ENCODE data around the gene ENAH.
"Not testable (repeated sequence)": the region's sequence is repeated elsewhere in the genome, so short reads cannot be mapped to it uniquely, and the experiment has no call there.

ENAH gene

GRCh38 chr1:225652729-225653462 is at the start of gene ENAH:
ENAH (minus strand) TSS chr1:225653123; CDS start chr1:225652690, 433 bp downstream.
- TF ChIP-seq CTCF (IDR thresholded peaks at IDR 0.05; ENCODE audit: borderline replicate concordance, insufficient read depth, low read depth, low read length): no peak
- peak within 1 kb of the TSS; percentile 12 for H3K4me3 ChIP-seq (ENCODE audit: low read depth, low read length)

GRCh38 chr1:225700889-225701465 is 48.1 kb upstream of the ENAH start:
- no peak for TF ChIP-seq CTCF (IDR thresholded peaks at IDR 0.05; ENCODE audit: borderline replicate concordance, insufficient read depth, low read depth, low read length)
- no peak overlapping the region for H3K4me3 ChIP-seq (ENCODE audit: low read depth, low read length)

- H3K4me3 ChIP-seq (ENCODE audit: low read depth, low read length): no peak overlapping the region
- TF ChIP-seq CTCF (IDR thresholded peaks at IDR 0.05; ENCODE audit: borderline replicate concordance, insufficient read depth, low read depth, low read length): no peak
Observed at GRCh38 chr1:225700164-225700821, 47.4 kb upstream of the ENAH start.

GRCh38 chr1:225699336-225699735 is 46.4 kb upstream of the ENAH start:
- no peak overlapping the region for H3K4me3 ChIP-seq (ENCODE audit: low read depth, low read length)
- TF ChIP-seq CTCF (IDR thresholded peaks at IDR 0.05; ENCODE audit: borderline replicate concordance, insufficient read depth, low read depth, low read length): no peak

DNA sequence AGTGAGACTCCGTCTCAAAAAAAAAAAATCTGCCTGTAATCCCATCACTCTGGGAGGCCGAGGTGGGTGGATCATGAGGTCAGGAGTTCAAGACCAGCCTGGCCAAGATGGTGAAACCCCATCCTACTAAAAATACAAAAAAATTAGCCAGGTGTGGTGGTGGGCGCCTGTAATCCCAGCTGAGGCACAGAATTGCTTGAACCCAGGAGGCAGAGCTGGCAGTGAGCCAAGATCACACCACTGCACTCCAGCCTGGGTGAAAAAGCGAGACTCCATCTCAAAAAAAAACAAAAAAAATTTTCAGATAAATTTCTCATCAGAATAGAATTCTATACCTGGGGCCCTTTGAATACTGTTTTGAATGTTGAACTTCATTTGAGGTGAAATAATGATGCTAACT is 45.3 kb upstream of the ENAH start:
- not testable (repeated sequence) for H3K4me3 ChIP-seq (ENCODE audit: low read depth, low read length)

DNA sequence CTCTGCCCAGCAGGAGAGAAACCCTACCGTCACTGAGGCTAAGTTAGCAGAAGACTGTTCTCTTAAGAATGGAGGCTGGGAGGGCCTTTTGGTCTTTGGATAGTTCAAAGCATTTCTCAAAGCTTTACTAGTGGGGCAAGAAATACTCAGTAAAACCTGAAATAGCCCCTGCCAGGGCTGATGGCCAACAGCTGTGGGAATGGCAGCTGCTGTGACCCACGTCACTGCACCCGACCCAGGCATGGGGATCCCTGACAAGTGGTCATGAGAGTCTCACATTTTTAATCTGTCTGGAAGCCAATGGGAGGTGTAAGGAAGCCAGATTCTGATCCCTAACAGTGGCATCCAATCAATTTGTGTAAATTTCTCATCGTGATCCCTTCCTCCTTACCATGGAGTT is 44.5 kb upstream of the ENAH start:
- TF ChIP-seq CTCF (IDR thresholded peaks at IDR 0.05; ENCODE audit: borderline replicate concordance, insufficient read depth, low read depth, low read length): no peak
- H3K4me3 ChIP-seq (ENCODE audit: low read depth, low read length): no peak overlapping the region

GRCh38 chr1:225695578-225696337 is 42.8 kb upstream of the ENAH start:
- TF ChIP-seq CTCF (IDR thresholded peaks at IDR 0.05; ENCODE audit: borderline replicate concordance, insufficient read depth, low read depth, low read length): no peak

More at GRCh38 chr1:225695578-225696337, 42.8 kb upstream of the ENAH start:
- no peak overlapping the region for H3K4me3 ChIP-seq (ENCODE audit: low read depth, low read length)
